MM.1S (cell line): Measurements from ENCODE around the gene IMMP2L.

ENCODE experiments used
- DNase-seq: peaks from one replicate; pipeline ENCODE4 v3.0.0-alpha.2; 2015
- H2AFZ ChIP-seq: fragments of 300-600 bp; sonication (generic); 2 replicates; pipeline ENCODE4 v1.6.0; 2016; ENCODE audit warnings: antibody characterized with exemption, low read length
- H3F3A ChIP-seq: fragments of 300-600 bp; sonication (generic); 2 replicates; pipeline ENCODE4 v1.6.1; 2016; ENCODE audit warnings: mild to moderate bottlenecking, antibody characterized with exemption, low read length, moderate library complexity, mixed read lengths; ENCODE audit not compliant: insufficient read depth
- H3K27ac ChIP-seq: fragments of 300-600 bp; sonication (generic); 2 replicates; pipeline ENCODE4 v1.5.1; 2016; ENCODE audit warnings: mild to moderate bottlenecking, low read length
- H3K27me3 ChIP-seq: fragments of 300-600 bp; sonication (generic); replicated peaks from 2 replicates; pipeline ENCODE4 v1.6.0; 2016; ENCODE audit warnings: low read length; ENCODE audit not compliant: insufficient read depth
- H3K36me3 ChIP-seq: fragments of 300-600 bp; sonication (generic); replicated peaks from 2 replicates; pipeline ENCODE4 v1.6.1; 2016; ENCODE audit warnings: mild to moderate bottlenecking, low read length, mixed read lengths; ENCODE audit not compliant: insufficient read depth
- H3K4me1 ChIP-seq: fragments of 300-600 bp; sonication (generic); 2 replicates; pipeline ENCODE4 v1.6.1; 2016; ENCODE audit warnings: low read length, mixed read lengths
- H3K4me2 ChIP-seq: fragments of 300-600 bp; sonication (generic); 2 replicates; pipeline ENCODE4 v1.6.0; 2016; ENCODE audit warnings: low read depth, low read length
- H3K4me3 ChIP-seq: fragments of 300-600 bp; sonication (generic); 2 replicates; pipeline ENCODE4 v1.5.1; 2016; ENCODE audit warnings: low read length, mixed read lengths
- H3K79me2 ChIP-seq: fragments of 300-600 bp; sonication (generic); 2 replicates; pipeline ENCODE4 v1.6.1; 2016; ENCODE audit warnings: mixed run types, low read length, mixed read lengths
- H3K9ac ChIP-seq: fragments of 300-600 bp; sonication (generic); 2 replicates; pipeline ENCODE4 v1.6.1; 2016; ENCODE audit warnings: low read length, mixed read lengths
- H3K9me2 ChIP-seq: fragments of 300-600 bp; sonication (generic); replicated peaks from 2 replicates; pipeline ENCODE4 v1.6.1; 2016; ENCODE audit warnings: mild to moderate bottlenecking, low read length, mixed read lengths; ENCODE audit not compliant: insufficient read depth
- H3K9me3 ChIP-seq: fragments of 300-600 bp; sonication (generic); replicated peaks from 2 replicates; pipeline ENCODE4 v1.6.1; 2016; ENCODE audit warnings: mild to moderate bottlenecking, low read length, mixed read lengths; ENCODE audit not compliant: insufficient read depth
- H4K20me1 ChIP-seq: fragments of 300-600 bp; sonication (generic); 2 replicates; pipeline ENCODE4 v1.6.1; 2016; ENCODE audit warnings: mild to moderate bottlenecking, low read length, moderate library complexity, mixed read lengths; ENCODE audit not compliant: insufficient read depth
- CTCF ChIP-seq: fragments of 300-600 bp; sonication (generic); IDR thresholded peaks from 2 replicates; pipeline ENCODE4 v1.5.1; 2016; ENCODE audit warnings: antibody characterized with exemption, low read length, mixed read lengths
- EZH2 ChIP-seq: fragments of 300-600 bp; sonication (generic); optimal IDR thresholded peaks from 2 replicates; pipeline ENCODE3; 2017; ENCODE audit warnings: low read depth, mild to moderate bottlenecking, antibody characterized with exemption, low read length, mixed read lengths
- EZH2phosphoT487 ChIP-seq: fragments of 300-600 bp; sonication (generic); IDR thresholded peaks from 2 replicates; pipeline ENCODE4 v1.6.1; 2018; ENCODE audit warnings: antibody characterized with exemption, low read length

IMMP2L gene

GRCh38 chr7:111140091-111140865 is 422.0 kb downstream of the IMMP2L start:
- DNase-seq, result no peak
- Histone ChIP-seq H3K9me2 (no peaks in the 10 kb centered on the region), H3K9ac (no peak overlapping the region), H3K79me2 (no peaks in the 10 kb centered on the region), H3K4me1 (peaks cover 6% of the 10 kb centered on the region; the same call in 1 of the 2 replicates), H3K9me3 (no peaks in the 10 kb centered on the region), H3K4me2 (no peak overlapping the region), H3K27me3 (no peaks in the 10 kb centered on the region), H3F3A (no peaks in the 10 kb centered on the region), H3K36me3 (no peaks in the 10 kb centered on the region), H4K20me1 (no peaks in the 10 kb centered on the region), H3K27ac (no peak overlapping the region), H3K4me3 (no peak overlapping the region), H2AFZ (no peak overlapping the region)
- TF ChIP-seq EZH2 (no peak), EZH2phosphoT487 (no peak), CTCF (no peak)

- Histone ChIP-seq H3K4me3 (no peak overlapping the region), H3K9ac (no peak overlapping the region), H3K27ac (peak overlapping the region; percentile 1; the same call in 1 of the 2 replicates)
These were observed 423.7 kb downstream of the IMMP2L start for GRCh38 chr7:111138586-111138985.

GRCh38 chr7:111138193-111138569 is 424.1 kb downstream of the IMMP2L start:
- Histone ChIP-seq H3F3A (no peaks in the 10 kb centered on the region), H3K4me3 (no peak overlapping the region), H3K9me3 (no peaks in the 10 kb centered on the region), H3K36me3 (no peaks in the 10 kb centered on the region), H4K20me1 (no peaks in the 10 kb centered on the region), H3K27me3 (no peaks in the 10 kb centered on the region), H3K4me2 (no peak overlapping the region), H3K9ac (no peak overlapping the region), H3K9me2 (no peaks in the 10 kb centered on the region), H2AFZ (no peak overlapping the region), H3K79me2 (no peaks in the 10 kb centered on the region), H3K27ac (peak overlapping the region; percentile 1; the same call in 1 of the 2 replicates), H3K4me1 (peaks cover 6% of the 10 kb centered on the region; the same call in 1 of the 2 replicates)
- TF ChIP-seq EZH2, result no peak
- TF ChIP-seq EZH2phosphoT487, result no peak
- TF ChIP-seq CTCF, result no peak
- DNase-seq, result peak; percentile 66

More at GRCh38 chr7:111138586-111138985, 423.7 kb downstream of the IMMP2L start:
- H3F3A ChIP-seq, result no peaks in the 10 kb centered on the region
- H4K20me1 ChIP-seq, result no peaks in the 10 kb centered on the region
- H2AFZ ChIP-seq, result no peak overlapping the region
- no peaks in the 10 kb centered on the region for H3K9me3 ChIP-seq
- H3K4me2 ChIP-seq, result no peak overlapping the region
- H3K27me3 ChIP-seq, result no peaks in the 10 kb centered on the region
- DNase-seq, result no peak
- peaks cover 6% of the 10 kb centered on the region; the same call in 1 of the 2 replicates for H3K4me1 ChIP-seq
- TF ChIP-seq CTCF (no peak), EZH2 (no peak), EZH2phosphoT487 (no peak)
- H3K9me2 ChIP-seq, result no peaks in the 10 kb centered on the region
- no peaks in the 10 kb centered on the region for H3K79me2 ChIP-seq
- no peaks in the 10 kb centered on the region for H3K36me3 ChIP-seq
